Sigmoid colon (tissue), 4 donors: ENCODE measurements around the gene CELF1.

Experiments used
- CTCF ChIP-seq, 4 experiments: fragments of 450-650 bp in 3 of 4; fragments of 200-600 bp in 1 of 4; IDR thresholded peaks; one replicate each; pipeline ENCODE4 v1.5.1; 2016 to 2019; ENCODE audit warnings: antibody characterized with exemption in 4 of 4, mild to moderate bottlenecking in 3 of 4, moderate library complexity in 2 of 4
- POLR2A ChIP-seq, 2 donors: fragments of 450-650 bp; IDR thresholded peaks; one replicate each; pipeline ENCODE4 v1.6.1; 2016; ENCODE audit warnings: antibody characterized with exemption in 2 of 2, mild to moderate bottlenecking in 2 of 2, moderate library complexity in 2 of 2
- POLR2AphosphoS5 ChIP-seq, 4 donors: sonication (generic); formaldehyde crosslinking; IDR thresholded peaks; one replicate each; pipeline ENCODE4 v1.6.1; 2017; ENCODE audit warnings: antibody characterized with exemption in 4 of 4

- TF ChIP-seq CTCF (IDR thresholded peaks at IDR 0.05) (no peak), POLR2AphosphoS5 (IDR thresholded peaks at IDR 0.05) (no peak), POLR2A (IDR thresholded peaks at IDR 0.05) (no peak)
Observed at GRCh38 chr11:47487421-47487820, 65.5 kb downstream of the CELF1 start.
